ENCODE results near the gene NXPH4.

Gene NXPH4

GRCh38 chr12:57234571-57235016 is 18.0 kb downstream of the NXPH4 start:
- DNase-seq, result no peak

GRCh38 chr12:57235017-57235727 is 18.6 kb downstream of the NXPH4 start:
- peak; percentile 74 for DNase-seq

GRCh38 chr12:57235728-57236131 is 19.1 kb downstream of the NXPH4 start:
- DNase-seq, result no peak

- no peak for DNase-seq
Observed at GRCh38 chr12:57236201-57236924, 19.8 kb downstream of the NXPH4 start.

GRCh38 chr12:57236925-57237595 is 20.5 kb downstream of the NXPH4 start:
- DNase-seq, result no peak

GRCh38 chr12:57237596-57237931 is 21.0 kb downstream of the NXPH4 start:
- no peak for DNase-seq

GRCh38 chr12:57237932-57238853 is 21.6 kb downstream of the NXPH4 start:
- DNase-seq, result no peak

- DNase-seq, result peak; percentile 86
Observed at GRCh38 chr12:57238854-57239554, 22.4 kb downstream of the NXPH4 start.

- no peak for DNase-seq
Observed at GRCh38 chr12:57239587-57240065, 23.0 kb downstream of the NXPH4 start.

GRCh38 chr12:57240066-57240921 is 23.7 kb downstream of the NXPH4 start:
- peak; percentile 68 for DNase-seq

GRCh38 chr12:57240926-57241401 is 24.4 kb downstream of the NXPH4 start:
- no peak for DNase-seq

- DNase-seq, result no peak
Observed at GRCh38 chr12:57241402-57242310, 25.1 kb downstream of the NXPH4 start.

- no peak for DNase-seq
Observed at GRCh38 chr12:57242329-57242690, 25.7 kb downstream of the NXPH4 start.

- DNase-seq, result peak; percentile 54
Observed at GRCh38 chr12:57242691-57243454, 26.3 kb downstream of the NXPH4 start.

- DNase-seq, result peak; percentile 69
Observed at GRCh38 chr12:57243521-57244311, 27.1 kb downstream of the NXPH4 start.

- no peak for DNase-seq
Observed at GRCh38 chr12:57244312-57244696, 27.7 kb downstream of the NXPH4 start.

GRCh38 chr12:57247041-57247440 is 30.4 kb downstream of the NXPH4 start:
- no peak for DNase-seq
